SH-SY5Y (cell line): ENCODE results near the gene LARP1.

Experiments used
- GATA2 ChIP-seq: IDR thresholded peaks from 2 replicates; pipeline ENCODE4 v1.6.1; 2011; ENCODE audit warnings: mild to moderate bottlenecking, low read depth, low read length
- GATA3 ChIP-seq: IDR thresholded peaks from 2 replicates; pipeline ENCODE4 v1.6.1; 2011; ENCODE audit warnings: low read depth, mild to moderate bottlenecking, low read length, moderate library complexity

- TF ChIP-seq GATA2 = no peak
- TF ChIP-seq GATA3 = no peak
These were observed 104.0 kb downstream of the LARP1 start for GRCh38 chr5:154858972-154859871.
